Activated naive CD4-positive, alpha-beta T cell treated with Interleukin-2 at 50 U/mL for 16 hours (primary cell): ENCODE results near the gene PTGR3.
"Not testable (repeated sequence)": the region's sequence is repeated elsewhere in the genome, so short reads cannot be mapped to it uniquely, and the experiment has no call there.

Experiments
- DNase-seq: peaks from one replicate; pipeline ENCODE4 v3.0.0-alpha.2; 2020

Gene PTGR3

DNA sequence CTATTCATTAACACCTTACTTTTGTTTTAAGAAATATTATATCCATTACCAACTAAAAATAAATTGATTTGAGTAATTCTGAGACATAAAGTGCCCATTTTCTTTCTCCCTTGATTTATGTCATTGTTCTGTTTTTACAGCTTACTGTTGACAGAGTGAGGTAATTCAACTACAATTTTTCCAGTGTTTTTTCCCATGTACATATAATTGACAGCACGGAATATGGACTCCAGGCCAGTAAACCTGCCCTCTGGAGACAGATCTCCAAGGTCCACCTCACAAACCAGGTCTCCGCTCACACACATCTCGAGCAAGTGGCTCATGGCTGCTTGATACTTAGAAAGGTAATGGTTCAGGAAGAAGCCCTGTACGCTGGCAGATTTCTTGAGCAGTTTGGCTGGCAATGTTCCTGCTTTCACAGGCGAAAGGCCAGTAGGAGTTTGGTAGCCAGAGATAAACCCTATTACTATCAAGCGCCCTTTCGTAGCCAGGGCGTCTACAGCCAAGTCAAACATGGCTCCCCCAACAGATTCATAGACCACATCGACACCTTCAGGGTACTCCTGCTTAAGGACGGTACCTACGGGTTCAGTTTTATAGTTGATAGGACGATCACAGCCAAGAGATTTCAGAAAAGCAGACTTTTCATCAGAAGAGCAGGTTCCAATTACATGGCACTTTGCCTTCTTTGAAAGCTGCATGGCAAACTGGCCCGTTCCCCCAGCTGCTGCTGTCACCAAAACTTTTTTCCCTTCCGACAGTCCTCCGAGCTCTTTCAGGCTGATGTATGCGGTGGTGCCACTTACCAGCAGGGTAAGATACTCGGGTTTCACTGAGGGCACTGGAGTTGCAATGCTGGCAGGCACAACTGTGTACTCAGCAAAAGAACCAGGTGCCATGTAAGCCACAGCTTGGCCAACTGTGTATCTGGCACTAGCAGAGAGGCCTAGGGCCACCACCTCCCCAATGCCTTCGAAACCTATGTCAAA is 7.4 kb downstream of the PTGR3 start:
- DNase-seq = no peak

GRCh38 chr18:75200605-75201280 is 8.2 kb downstream of the PTGR3 start:
- no peak for DNase-seq

DNA sequence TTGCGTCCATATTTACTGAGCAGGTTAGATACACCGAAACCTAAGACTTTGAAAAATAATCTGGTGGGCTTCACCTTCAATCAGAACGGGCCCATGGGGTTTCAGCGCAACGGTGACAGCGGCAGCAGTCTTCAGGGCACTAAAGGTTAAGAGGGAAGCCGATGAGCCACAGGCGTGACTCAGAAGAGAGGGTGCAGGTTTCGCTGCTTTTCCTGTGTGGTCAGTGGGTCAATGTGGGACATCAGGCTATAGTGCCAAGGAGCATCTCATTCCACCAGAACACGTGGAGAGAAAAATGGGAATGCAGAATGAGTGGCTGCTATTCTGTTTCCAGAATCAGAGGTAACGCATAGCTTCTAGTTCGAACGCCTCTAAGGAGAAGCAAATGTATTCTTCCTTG is 8.9 kb downstream of the PTGR3 start:
- DNase-seq = no peak

DNA sequence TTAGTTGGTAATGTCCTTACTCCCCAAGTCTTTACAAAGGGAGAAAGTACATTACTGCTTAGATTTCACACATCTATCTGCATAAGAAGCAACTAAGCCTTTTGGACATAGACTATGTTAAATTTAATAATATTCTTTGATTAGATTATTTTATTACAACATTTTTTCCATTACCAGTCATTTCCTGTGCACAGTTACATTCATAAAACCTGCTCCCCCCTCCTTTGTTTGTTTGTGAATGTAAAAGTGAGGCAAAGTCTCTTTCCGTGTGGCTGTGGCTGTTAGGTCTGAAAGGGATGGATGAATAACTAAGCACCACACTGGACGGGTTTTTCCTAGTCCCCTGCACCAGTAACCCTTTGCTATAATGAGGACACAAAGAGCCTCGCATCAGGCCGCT is 9.6 kb downstream of the PTGR3 start:
- no peak for DNase-seq

DNA sequence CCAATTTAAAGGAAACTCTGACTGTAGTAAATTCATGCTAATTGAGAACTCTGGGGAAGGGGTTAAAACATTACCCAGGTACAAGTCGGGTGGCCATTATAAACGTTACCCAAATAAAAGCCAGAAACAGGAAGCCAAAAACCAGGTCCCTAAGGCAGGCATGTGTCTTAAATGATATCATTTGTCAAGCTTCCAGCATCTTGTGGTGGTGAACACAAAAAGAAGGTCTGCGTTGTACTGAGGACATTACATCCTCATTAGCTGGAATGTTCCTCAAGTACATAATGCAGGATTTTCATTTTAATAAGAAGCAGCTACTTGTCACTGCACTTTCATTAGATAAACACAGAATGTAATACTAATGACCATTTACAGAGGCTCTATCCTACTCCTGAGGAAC is 10.9 kb downstream of the PTGR3 start:
- DNase-seq = no peak

DNA sequence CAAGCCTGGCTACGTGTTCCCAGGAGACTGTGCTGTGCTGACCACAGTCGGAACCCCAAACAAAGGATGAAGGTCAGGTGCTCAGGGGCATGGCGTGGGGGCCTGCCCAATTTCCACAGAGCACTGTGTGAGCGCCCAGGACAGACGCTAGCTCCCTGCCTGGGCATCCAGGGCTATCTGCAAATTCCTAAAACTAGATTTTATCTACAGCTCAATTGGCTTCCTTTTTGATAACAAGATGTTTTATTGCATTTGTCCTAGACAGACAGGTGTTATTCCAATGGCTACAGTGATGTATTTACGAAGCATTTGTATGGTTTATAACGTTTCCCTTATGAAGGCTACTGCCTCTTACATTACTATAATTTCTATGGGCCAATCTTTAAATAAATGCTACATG is 16.0 kb downstream of the PTGR3 start:
- DNase-seq = no peak

- DNase-seq = no peak
Measured at GRCh38 chr18:75189696-75190095, 19.2 kb downstream of the PTGR3 start.

DNA sequence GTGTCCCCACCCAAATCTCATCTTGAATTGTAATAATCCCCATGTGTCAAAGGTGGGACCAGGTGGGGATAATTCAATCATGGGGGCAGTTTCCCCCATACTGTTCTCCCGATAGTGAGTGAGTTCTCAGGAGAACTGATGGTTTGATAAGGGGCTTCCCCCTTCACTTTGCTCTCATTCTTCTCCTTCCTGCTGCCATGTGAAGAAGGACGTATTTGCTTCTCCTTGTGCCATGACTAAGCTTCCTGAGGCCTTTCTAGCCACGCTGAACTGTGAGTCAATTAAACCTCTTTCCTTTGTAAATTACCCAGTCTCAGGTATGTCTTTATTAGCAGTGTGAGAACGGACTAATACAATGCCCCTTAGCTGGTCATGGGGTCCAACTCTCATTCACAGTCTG is 21.2 kb downstream of the PTGR3 start:
- not testable (repeated sequence) for DNase-seq

DNA sequence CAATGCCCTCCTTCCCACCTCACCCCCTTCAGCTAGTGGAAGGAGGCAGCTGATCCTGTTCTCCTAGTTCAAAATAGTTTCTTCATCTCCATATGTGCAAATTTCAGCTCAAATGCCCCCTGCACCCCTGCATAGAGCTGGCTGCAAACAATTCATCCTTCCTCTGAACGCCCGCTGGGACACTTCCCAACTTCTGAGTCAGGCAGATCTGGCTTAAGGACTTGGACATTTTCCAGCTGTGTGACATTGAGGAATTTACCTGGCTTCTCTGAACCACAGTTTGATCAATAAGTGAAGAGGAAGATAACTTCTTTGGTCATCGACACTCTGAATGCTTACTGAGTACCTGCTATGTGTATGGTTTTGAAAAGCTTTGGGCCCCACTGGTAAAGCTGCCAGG is 23.5 kb downstream of the PTGR3 start:
- DNase-seq = no peak

DNA sequence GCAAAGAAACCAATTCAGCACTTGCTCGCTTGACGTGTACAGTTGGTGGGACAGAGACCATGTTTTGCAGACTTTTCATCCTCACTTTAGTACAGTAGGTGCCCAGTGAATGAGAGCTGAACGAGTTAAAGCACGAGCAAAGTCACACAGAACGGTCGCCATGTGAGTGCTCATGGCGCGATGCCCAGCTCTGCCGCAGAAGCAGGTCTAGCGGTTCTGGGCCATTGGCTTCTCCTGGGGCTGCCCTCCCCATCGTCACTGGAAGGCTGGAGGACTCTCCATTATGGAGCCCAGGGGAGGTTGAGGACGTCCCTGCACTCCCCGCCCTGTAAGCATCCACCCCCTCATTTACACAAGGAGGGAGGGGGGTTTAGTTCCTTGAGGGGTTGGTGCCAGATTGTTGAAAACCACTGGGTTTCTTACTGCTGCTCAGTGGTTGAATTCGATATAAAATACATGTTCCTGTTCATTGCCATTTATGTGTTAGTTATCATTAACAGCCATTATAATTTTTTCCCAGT is 24.9 kb downstream of the PTGR3 start:
- no peak for DNase-seq

DNA sequence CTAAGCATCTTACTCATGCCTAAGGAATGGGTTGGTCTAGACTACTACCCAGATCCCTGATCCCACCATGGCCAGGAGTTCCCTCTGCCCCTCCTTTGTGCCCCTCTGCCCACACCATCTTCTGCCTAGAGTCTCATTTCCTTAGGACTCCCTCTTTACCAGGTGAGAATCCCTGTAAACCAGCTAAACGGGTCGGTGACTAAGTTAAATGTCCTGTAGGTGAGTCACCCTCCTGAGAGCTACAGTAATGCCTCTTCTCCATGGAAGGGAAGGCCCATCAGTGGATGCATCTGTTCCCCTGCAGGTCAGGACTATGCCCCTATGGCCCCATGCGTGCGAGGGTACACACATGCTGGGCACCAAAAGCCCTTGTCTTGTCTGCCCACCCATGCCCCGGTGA is 25.4 kb downstream of the PTGR3 start:
- no peak for DNase-seq

- no peak for DNase-seq
Measured at GRCh38 chr18:75179819-75180600, 28.9 kb downstream of the PTGR3 start.

- no peak for DNase-seq
Measured at GRCh38 chr18:75178376-75178775, 30.6 kb downstream of the PTGR3 start.

- no peak for DNase-seq
Measured at GRCh38 chr18:75176849-75177248, 32.1 kb downstream of the PTGR3 start.

DNA sequence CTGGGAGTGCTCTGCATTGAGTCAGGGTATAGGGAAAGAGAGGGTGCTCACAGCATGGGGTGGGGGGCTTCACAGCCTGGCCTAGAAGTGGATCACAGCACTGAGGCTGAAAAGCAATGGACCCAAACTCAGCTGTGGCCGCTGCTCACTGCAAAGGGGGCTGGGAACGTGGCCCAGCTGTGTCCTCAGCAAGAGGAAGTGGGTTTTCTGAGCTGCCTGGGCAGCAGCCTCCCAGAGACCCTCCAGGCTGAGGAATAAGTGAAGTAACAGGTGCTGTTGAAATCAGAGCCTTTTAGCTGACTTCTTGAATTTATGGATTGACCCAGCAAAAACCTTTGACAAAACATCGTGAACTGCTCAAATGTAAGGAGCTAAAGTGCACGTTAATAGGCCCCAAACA is 35.2 kb downstream of the PTGR3 start:
- DNase-seq = no peak

GRCh38 chr18:75173125-75173432 is 35.9 kb downstream of the PTGR3 start:
- no peak for DNase-seq

DNA sequence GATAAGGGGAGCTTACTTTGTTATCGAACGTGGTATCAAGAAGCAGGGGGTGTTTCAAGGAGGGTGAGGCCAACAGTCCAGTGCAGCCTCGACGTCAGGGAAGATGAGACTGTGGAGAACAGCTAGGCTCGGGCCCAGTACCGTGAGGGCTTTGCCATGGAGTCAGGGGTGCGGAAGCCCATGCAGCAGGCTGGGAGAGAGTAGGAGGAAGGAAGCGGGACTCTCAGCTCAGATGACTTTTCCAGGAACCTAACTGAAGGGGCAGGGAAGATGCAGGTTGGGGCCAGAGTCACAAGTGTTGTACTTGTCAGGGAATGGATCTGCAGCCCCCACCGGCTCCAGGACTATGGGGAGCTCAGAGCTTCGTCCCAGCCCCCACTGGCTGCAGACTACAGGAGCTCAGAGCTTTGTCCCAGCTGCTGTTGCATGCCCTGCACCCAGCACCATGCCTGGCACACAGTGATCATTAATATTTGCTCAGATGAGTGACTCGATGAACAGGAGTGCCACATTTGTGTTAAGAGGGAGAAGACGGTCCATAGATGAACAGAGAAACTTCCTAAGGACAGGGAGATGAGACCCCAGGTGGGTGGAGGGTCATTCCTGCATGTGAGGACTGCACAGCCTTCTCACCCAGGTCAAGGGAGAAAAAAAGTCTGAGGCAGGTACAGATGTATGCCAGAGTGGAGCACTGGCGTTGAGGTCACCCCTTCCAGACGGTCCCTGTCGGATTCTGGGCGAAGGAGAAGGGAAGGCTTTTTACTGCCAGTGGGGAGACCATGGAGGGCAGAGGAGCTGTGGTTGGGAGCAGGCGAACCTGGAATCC is 36.4 kb downstream of the PTGR3 start:
- DNase-seq = no peak

DNA sequence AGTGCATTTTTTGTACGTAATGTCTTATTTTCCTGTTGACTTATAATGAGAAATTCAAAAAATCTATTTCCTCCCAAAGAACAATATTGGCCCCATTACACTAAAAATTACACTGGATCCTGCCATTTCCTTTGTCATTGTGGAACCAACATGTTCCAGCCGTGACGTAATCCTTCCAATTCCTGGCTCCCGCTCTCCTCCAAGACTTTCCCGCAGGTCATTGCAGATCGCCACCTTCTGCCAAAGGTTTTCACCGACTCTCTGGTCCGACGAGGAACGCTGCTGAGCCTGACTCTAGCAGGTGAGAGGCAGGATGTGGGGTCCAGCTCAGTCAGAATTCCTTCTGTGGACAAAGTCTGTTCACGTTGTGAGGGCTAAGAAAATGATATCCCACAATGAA is 38.0 kb downstream of the PTGR3 start:
- DNase-seq = no peak

- no peak for DNase-seq
Measured at GRCh38 chr18:75170022-75170789, 38.7 kb downstream of the PTGR3 start.

GRCh38 chr18:75169411-75169810 is 39.5 kb downstream of the PTGR3 start:
- no peak for DNase-seq

- no peak for DNase-seq
Measured at GRCh38 chr18:75168619-75169018, 40.3 kb downstream of the PTGR3 start.
